Measurements from ENCODE around the gene BIN1.
A peak's percentile ranks its signal among the peaks of the same experiment; 100 is the strongest.

Gene BIN1, protein sequence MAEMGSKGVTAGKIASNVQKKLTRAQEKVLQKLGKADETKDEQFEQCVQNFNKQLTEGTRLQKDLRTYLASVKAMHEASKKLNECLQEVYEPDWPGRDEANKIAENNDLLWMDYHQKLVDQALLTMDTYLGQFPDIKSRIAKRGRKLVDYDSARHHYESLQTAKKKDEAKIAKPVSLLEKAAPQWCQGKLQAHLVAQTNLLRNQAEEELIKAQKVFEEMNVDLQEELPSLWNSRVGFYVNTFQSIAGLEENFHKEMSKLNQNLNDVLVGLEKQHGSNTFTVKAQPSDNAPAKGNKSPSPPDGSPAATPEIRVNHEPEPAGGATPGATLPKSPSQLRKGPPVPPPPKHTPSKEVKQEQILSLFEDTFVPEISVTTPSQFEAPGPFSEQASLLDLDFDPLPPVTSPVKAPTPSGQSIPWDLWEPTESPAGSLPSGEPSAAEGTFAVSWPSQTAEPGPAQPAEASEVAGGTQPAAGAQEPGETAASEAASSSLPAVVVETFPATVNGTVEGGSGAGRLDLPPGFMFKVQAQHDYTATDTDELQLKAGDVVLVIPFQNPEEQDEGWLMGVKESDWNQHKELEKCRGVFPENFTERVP

DNA sequence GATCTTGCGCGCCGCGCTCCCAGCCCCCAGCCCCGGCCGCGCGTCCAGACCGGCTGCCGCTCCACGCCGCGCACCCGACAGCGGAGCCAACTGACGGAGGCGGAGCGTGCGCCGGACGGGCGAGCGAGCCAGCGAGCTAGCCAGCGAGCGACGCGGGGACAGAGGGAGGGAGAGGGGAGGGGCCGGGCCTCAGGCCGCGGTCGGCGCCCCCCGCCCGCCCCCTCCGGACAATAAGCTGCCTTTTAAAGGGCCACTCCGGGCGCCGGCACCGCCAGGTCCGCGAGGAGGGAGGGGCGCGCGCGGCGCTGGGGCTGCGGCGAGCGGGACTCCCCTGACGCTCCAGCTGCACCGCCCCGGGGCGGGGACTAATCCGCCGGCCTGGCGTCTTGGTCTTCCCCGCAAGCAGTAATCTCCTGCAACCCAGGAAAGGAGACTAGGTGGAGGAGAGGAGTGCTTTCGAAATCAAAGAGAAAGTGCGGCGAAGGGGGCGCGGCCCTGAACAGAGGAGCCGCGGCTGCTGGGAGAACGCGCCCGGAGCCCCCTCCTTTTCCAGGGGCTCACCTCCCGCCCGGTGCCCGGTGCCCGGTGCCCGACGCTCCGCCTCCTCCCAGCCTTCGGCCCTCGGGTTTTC is at the start of gene BIN1:
Gene BIN1, minus strand, starts transcription at position 164 of the 631 bp plus-strand sequence. CDS start 211 bp downstream, outside the sequence.
- peak within 1 kb of the TSS; percentile 92 for H3K27ac ChIP-seq
- TF ChIP-seq, protein P1, sequence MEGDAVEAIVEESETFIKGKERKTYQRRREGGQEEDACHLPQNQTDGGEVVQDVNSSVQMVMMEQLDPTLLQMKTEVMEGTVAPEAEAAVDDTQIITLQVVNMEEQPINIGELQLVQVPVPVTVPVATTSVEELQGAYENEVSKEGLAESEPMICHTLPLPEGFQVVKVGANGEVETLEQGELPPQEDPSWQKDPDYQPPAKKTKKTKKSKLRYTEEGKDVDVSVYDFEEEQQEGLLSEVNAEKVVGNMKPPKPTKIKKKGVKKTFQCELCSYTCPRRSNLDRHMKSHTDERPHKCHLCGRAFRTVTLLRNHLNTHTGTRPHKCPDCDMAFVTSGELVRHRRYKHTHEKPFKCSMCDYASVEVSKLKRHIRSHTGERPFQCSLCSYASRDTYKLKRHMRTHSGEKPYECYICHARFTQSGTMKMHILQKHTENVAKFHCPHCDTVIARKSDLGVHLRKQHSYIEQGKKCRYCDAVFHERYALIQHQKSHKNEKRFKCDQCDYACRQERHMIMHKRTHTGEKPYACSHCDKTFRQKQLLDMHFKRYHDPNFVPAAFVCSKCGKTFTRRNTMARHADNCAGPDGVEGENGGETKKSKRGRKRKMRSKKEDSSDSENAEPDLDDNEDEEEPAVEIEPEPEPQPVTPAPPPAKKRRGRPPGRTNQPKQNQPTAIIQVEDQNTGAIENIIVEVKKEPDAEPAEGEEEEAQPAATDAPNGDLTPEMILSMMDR (conservative IDR thresholded peaks at IDR 0.05), result no peak

DNA sequence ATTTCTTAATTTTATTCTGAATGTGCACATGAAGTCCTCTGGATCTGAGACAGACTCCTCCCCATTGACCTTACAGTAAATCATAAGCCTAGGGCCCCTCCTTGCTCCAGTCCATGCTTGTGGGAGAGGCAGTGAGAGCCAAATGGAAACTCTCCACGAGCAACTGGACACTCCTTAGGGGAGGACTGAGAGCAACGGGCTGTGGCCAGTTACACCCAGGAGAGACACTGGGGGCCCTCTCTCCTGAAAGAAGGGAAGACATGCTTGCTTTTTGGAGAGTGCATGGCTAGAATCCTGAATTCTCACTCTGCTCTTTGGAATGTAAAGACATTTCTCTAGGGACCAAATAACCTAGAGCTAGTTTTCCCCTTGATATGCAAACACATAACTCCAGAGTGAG is 49.0 kb upstream of the BIN1 start:
- H3K27ac ChIP-seq, result no peak overlapping the region

DNA sequence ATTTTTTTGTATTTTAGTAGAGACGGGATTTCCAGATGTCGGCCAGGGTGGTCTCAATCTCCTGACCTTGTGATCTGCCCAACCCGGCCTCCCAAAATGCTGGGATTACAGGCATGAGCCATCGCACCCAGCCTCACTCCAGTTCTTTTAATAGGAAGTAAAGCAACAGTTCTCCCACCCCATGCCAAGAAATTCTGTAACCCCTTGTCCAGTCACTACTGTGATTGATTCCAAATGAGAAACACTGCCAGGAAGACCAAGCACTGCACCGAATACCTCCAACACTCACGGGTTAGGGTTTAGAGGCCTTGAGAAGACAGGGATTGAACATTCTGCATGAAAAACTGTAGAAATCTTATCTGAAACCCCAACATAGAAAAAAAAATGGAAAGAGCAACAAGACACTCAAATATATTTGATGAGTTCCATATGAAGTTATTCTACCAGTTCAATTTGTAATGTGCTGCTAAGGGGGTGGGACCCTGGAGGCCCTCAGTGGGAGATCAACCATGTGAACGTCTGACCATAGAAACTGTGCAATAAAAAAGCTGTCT is 48.2 kb upstream of the BIN1 start:
- TF ChIP-seq, protein P1 (conservative IDR thresholded peaks at IDR 0.05), result no peak
- no peak overlapping the region for H3K27ac ChIP-seq

More for the DNA sequence above, 49.0 kb upstream of the BIN1 start:
- TF ChIP-seq, protein P1 (conservative IDR thresholded peaks at IDR 0.05), result no peak

DNA sequence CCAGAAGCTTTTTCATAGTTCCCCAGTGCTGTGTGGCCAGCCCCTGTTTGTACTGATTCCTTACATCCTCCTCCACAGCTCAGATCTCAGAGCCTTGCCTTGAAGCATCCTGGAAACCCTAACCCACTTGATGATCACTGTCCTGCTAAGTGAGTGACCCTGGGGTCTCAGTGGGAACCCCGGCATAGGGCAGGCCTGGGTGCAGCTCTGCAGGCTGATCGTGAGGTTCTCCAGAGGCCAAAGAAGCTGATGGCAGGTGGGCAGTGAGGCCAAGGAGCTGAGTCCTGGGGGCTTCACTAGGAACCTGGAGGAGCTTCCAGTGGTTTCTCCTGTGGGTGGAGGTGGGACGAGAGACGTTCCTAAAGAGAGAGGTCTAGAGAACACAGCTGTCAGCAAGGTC is 47.4 kb upstream of the BIN1 start:
- TF ChIP-seq, protein P1 (conservative IDR thresholded peaks at IDR 0.05), result no peak
- H3K27ac ChIP-seq, result no peak overlapping the region

DNA sequence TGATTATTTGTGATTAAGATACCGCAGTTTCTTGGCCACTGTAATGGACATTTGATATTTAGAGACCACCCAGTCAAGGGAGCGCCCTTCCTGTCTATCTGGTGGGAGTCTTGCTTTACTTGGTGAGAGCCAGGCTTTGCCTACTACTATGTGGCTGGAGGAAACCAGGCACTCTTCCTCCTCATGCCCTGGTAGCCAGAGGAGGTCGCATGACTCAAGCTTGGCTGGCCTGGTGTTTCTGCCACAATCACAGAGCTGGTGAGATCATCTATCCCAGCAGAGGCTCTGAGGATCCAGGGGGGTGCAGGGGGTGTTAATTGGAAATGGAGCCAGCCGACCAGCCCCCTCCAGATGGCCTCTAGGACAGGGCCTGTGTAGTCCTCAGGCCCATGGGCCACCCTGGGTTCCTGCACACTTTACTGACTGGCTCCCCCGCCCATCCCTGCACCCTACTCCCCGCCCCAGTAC is 46.8 kb upstream of the BIN1 start:
- TF ChIP-seq, protein P1 (conservative IDR thresholded peaks at IDR 0.05), result no peak
- no peak overlapping the region for H3K27ac ChIP-seq

DNA sequence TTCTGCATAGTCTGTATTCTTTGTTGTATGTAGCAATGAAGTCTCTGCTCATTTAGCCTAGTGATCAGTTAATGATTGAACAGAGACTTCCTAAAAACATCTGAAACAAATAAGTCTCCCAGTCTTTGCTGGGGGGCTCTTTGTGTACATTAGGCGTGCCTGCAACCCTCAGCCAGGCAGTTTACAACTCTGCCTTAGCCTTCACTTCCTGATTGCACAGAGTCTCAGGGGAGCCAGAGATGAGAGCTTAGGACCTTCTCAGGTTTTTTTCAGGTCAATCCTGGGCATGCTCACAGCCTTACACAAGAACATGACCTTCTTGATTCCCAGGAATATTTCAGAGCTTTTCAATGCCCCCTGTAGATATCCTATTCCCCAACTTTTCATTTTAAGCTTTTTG is 44.0 kb upstream of the BIN1 start:
- no peak overlapping the region for H3K27ac ChIP-seq
- TF ChIP-seq, protein P1 (conservative IDR thresholded peaks at IDR 0.05), result no peak

DNA sequence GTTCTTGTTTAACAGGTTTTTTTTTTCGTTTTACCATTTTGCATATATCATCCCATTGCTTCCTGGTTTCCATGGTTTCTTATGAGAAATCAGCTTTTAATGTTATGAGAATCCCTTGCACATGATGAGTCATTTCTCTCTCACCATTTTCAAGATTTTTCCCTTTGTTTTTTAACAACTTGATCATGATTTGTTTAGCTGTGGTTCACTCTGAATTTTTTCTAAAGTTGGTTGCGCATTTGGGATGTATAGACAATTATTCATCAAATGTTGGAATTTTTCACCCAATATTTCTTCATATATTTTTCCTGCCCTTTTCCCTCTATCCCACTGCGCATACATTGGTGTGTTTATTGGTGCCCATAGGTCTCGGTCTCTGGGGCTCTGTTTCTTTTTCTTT is 42.4 kb upstream of the BIN1 start:
- TF ChIP-seq, protein P1 (conservative IDR thresholded peaks at IDR 0.05), result no peak
- H3K27ac ChIP-seq, result no peak overlapping the region

Measured in VCaP (cell line).